TTC549 (cell line): ENCODE data around the gene RERE.
A peak's percentile ranks its signal among the peaks of the same experiment; 100 is the strongest.

ENCODE experiments used
- FAIRE-seq: peaks from 2 replicates; lab custom pipeline; 2012; peaks lifted over from hg19 to GRCh38; lab: Jason Lieb, UNC

RERE gene

GRCh38 chr1:8817412-8818324 is at the start of gene RERE:
Gene RERE, minus strand, starts transcription at chr1:8817640.
- peak; percentile 83 for FAIRE-seq

- FAIRE-seq = no peak
Observed at GRCh38 chr1:8866792-8867415, 49.5 kb upstream of the RERE start.

- FAIRE-seq = no peak
Observed at GRCh38 chr1:8866173-8866791, 48.8 kb upstream of the RERE start.

- no peak for FAIRE-seq
Observed at GRCh38 chr1:8864713-8865344, 47.4 kb upstream of the RERE start.

GRCh38 chr1:8863794-8864233 is 46.4 kb upstream of the RERE start:
- FAIRE-seq = no peak

- no peak for FAIRE-seq
Observed at GRCh38 chr1:8863138-8863537, 45.7 kb upstream of the RERE start.

GRCh38 chr1:8862528-8862927 is 45.1 kb upstream of the RERE start:
- no peak for FAIRE-seq

- FAIRE-seq = no peak
Observed at GRCh38 chr1:8860738-8861516, 43.5 kb upstream of the RERE start.

GRCh38 chr1:8858888-8859706 is 41.7 kb upstream of the RERE start:
- FAIRE-seq = peak; percentile 79

- peak; percentile 58 for FAIRE-seq
Observed at GRCh38 chr1:8858112-8858668, 40.8 kb upstream of the RERE start.

- FAIRE-seq = no peak
Observed at GRCh38 chr1:8856689-8857412, 39.4 kb upstream of the RERE start.

GRCh38 chr1:8854240-8854639 is 36.8 kb upstream of the RERE start:
- FAIRE-seq = no peak

GRCh38 chr1:8851060-8851459 is 33.6 kb upstream of the RERE start:
- FAIRE-seq = no peak

- no peak for FAIRE-seq
Observed at GRCh38 chr1:8848663-8849386, 31.4 kb upstream of the RERE start.

- FAIRE-seq = no peak
Observed at GRCh38 chr1:8847990-8848389, 30.6 kb upstream of the RERE start.

- FAIRE-seq = no peak
Observed at GRCh38 chr1:8846263-8846662, 28.8 kb upstream of the RERE start.

- FAIRE-seq = no peak
Observed at GRCh38 chr1:8845104-8846097, 28.0 kb upstream of the RERE start.

GRCh38 chr1:8844501-8845006 is 27.1 kb upstream of the RERE start:
- FAIRE-seq = no peak
